MM.1S (cell line): ENCODE results near the gene E4F1.

ENCODE experiments used
- EZH2 ChIP-seq: fragments of 300-600 bp; sonication (generic); optimal IDR thresholded peaks from 2 replicates; pipeline ENCODE3; 2017; ENCODE audit warnings: low read depth, mild to moderate bottlenecking, antibody characterized with exemption, low read length, mixed read lengths
- EZH2phosphoT487 ChIP-seq: fragments of 300-600 bp; sonication (generic); IDR thresholded peaks from 2 replicates; pipeline ENCODE4 v1.6.1; 2018; ENCODE audit warnings: antibody characterized with exemption, low read length
- TF ChIP-seq, protein P1 (sequence below): fragments of 300-600 bp; sonication (generic); IDR thresholded peaks from 2 replicates; pipeline ENCODE4 v1.5.1; 2016; ENCODE audit warnings: antibody characterized with exemption, low read length, mixed read lengths

DNA sequence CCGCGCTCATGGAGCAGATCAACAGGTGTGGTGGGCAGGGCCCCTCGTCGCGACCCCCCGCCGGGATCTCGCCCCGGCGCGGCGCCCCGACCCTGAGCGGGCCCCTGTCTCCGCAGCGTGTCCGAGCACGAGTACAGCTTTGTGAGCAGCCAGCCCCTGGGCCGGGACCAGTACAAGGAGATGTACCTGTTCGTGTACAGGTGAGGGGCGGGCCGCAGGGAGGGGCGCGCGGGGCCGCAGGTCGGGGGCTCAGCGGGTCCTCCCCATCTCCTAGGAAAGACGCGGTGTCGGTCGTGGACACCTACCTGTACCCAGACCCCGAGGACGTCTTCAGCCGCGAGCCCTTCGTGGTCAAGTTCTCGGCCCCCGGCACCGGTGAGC is 13.7 kb downstream of the E4F1 start:
- TF ChIP-seq, protein P1, sequence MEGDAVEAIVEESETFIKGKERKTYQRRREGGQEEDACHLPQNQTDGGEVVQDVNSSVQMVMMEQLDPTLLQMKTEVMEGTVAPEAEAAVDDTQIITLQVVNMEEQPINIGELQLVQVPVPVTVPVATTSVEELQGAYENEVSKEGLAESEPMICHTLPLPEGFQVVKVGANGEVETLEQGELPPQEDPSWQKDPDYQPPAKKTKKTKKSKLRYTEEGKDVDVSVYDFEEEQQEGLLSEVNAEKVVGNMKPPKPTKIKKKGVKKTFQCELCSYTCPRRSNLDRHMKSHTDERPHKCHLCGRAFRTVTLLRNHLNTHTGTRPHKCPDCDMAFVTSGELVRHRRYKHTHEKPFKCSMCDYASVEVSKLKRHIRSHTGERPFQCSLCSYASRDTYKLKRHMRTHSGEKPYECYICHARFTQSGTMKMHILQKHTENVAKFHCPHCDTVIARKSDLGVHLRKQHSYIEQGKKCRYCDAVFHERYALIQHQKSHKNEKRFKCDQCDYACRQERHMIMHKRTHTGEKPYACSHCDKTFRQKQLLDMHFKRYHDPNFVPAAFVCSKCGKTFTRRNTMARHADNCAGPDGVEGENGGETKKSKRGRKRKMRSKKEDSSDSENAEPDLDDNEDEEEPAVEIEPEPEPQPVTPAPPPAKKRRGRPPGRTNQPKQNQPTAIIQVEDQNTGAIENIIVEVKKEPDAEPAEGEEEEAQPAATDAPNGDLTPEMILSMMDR: no peak
- TF ChIP-seq EZH2 (no peak), EZH2phosphoT487 (no peak)
